Esophagus muscularis mucosa (tissue), 4 donors: ENCODE measurements around the gene SEM1. TPM values are rescaled to one million over a fixed set of nuclear protein-coding genes. Genes with fewer than 3 reads are reported as not detected.

ENCODE experiments used
- DNase-seq: peaks from one replicate; pipeline ENCODE4 v3.0.0-alpha.2; 2017; ENCODE audit errors: extremely low spot score
- H3K27ac ChIP-seq, 4 donors: fragments of 200-600 bp; sonication (generic); replicated peaks in 1 of 4; 1 replicate in 3 of 4; 2 replicates in 1 of 4; pipeline ENCODE4 v1.5.1; 2016 to 2019; ENCODE audit warnings: mild to moderate bottlenecking in 1 of 4
- H3K27me3 ChIP-seq, 4 donors: fragments of 200-600 bp; sonication (generic); one replicate each; pipeline versions ENCODE4 v1.5.1 to v1.6.0; 2016 to 2019
- H3K36me3 ChIP-seq, 4 donors: fragments of 200-600 bp; sonication (generic); one replicate each; pipeline ENCODE4 v1.5.1; 2016 to 2019
- H3K4me1 ChIP-seq, 4 donors: fragments of 200-600 bp; sonication (generic); one replicate each; pipeline ENCODE4 v1.5.1; 2016 to 2019
- H3K4me3 ChIP-seq, 4 donors: fragments of 200-600 bp; sonication (generic); 1 replicate in 2 of 4; 2 replicates in 2 of 4; pipeline ENCODE4 v1.5.1; 2016 to 2019; ENCODE audit warnings: mild to moderate bottlenecking in 4 of 4, moderate library complexity in 1 of 4
- H3K9me3 ChIP-seq, 4 donors: fragments of 200-600 bp; sonication (generic); 1 replicate in 3 of 4; 2 replicates in 1 of 4; pipeline ENCODE4 v1.5.1; 2016 to 2019
- CTCF ChIP-seq, 3 experiments: fragments of 200-600 bp in 2 of 3; fragments of 450-650 bp in 1 of 3; sonication (generic) in 2 of 3; IDR thresholded peaks; one replicate each; pipeline ENCODE4 v1.5.1; 2017 to 2019; ENCODE audit warnings: antibody characterized with exemption in 3 of 3, mild to moderate bottlenecking in 2 of 3, moderate library complexity in 1 of 3
- EP300 ChIP-seq: sonication (generic); formaldehyde crosslinking; IDR thresholded peaks from one replicate; pipeline ENCODE4 v1.6.1; 2017; ENCODE audit warnings: antibody characterized with exemption
- POLR2A ChIP-seq: fragments of 450-650 bp; IDR thresholded peaks from one replicate; pipeline ENCODE4 v1.6.1; 2017; ENCODE audit warnings: antibody characterized with exemption, moderate library complexity, mild to moderate bottlenecking, low read depth
- POLR2AphosphoS5 ChIP-seq, 2 donors: sonication (generic); formaldehyde crosslinking; IDR thresholded peaks; one replicate each; pipeline ENCODE4 v1.6.1; 2017; ENCODE audit warnings: antibody characterized with exemption in 2 of 2
- WGBS: methylation state at CpG from one replicate; pipeline ENCODE4 v1.1.5; 2018; 5-methylcytosine and 5-hydroxymethylcytosine counted together
- intact Hi-C: fragments of 100-400 bp; cut with DNase I; formaldehyde crosslinking; loops from one replicate; pipeline ENCODE4 v1.15.1; 2023
- total RNA-seq, 4 donors: library from RNA; depleted of rRNA; stranded (reverse); fragments of >200 nt; gene quantifications; one replicate each; pipeline versions ENCODE4 v1.1.0 to v1.2.1, GENCODE V29; 2016

Gene SEM1
- total RNA-seq, 4 donors from 2014 or later: 17.4 to 61.5 (median 24.9) TPM

DNA sequence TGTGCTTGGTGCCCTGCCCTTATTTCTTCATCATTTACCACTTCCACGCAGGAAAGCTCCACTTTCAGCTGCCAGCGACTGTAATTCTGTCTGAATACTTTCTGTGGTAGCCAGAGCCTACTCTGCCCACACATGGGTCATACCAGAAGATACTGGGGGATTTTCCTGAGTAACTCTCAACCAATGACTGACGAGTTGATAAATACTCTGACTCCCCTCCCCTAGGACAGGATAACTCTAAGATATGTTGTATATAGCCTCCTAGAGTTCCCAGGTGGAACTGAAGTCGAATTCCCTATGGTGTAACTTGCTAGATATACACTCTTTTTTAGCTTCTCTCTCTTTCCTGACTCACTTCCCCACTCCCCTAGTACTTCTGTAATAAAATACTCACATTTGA lies 29.8 kb downstream of the SEM1 start:
- Histone ChIP-seq H3K4me1 (no peaks in the 10 kb centered on the region), H3K4me3 (no peak overlapping the region), H3K9me3 (no peaks in the 10 kb centered on the region), H3K27ac (no peak overlapping the region), H3K36me3 (peaks cover 0 to 11% (median 3%) of the 10 kb centered on the region in 4 donors), H3K27me3 (no peaks in the 10 kb centered on the region)
- DNase-seq: no peak
- intact Hi-C loops: no loop called here
- TF ChIP-seq CTCF (IDR thresholded peaks at IDR 0.05) (no peak), POLR2AphosphoS5 (IDR thresholded peaks at IDR 0.05) (no peak), POLR2A (no peak), EP300 (no peak)
- WGBS: 95% methylated on average over 4 of the region's 4 CpGs

DNA sequence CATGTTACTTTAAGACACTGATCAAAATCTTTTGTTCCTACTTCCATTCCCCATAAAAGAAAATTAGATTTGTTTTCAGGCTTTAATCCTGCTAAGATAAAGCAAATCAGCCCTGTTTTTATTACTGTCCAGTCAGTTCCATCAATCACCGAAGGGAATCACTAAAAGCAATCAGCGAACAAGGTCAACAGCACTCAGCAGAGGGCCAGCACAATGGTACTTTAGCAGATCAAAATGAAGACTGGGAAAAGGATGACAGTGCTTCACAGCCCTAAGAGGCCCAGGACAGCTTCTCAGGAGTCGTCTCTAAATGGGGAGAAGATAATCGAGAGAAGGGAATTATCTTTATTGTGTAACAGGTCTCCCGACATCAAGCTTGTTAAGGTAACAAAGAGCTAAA lies 32.7 kb downstream of the SEM1 start:
- TF ChIP-seq POLR2AphosphoS5 (IDR thresholded peaks at IDR 0.05): no peak
- no peak for TF ChIP-seq CTCF (IDR thresholded peaks at IDR 0.05)
- no peak for TF ChIP-seq POLR2A
- TF ChIP-seq EP300: no peak
- intact Hi-C loops: no loop called here
- H3K4me1 ChIP-seq: no peaks in the 10 kb centered on the region
- H3K27me3 ChIP-seq: no peaks in the 10 kb centered on the region
- no peak overlapping the region for H3K4me3 ChIP-seq
- no peak overlapping the region for H3K27ac ChIP-seq
- peaks cover 0 to 20% (median 10%) of the 10 kb centered on the region in 4 donors for H3K36me3 ChIP-seq
- 98% methylated on average over 5 of the region's 5 CpGs for WGBS
- no peaks in the 10 kb centered on the region for H3K9me3 ChIP-seq
- DNase-seq: no peak

DNA sequence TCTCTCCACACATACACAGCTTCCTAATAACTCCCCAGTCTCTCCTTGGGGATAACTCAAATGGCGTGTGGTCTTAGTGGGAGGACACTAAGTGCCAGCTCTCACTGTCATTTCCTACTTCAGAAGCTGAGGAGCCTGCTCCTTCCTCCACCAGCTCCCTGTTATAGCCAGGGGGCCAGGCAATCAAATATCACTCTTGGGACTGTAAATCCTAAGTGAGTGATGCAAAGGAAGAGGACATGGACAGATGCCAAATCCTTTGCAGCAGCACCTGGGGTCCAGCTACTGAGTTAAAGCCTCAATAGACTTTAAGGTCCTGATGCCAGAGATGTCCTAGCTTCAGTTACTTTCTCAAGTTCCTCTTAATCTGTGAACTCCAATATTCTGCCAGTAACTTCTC lies 34.1 kb downstream of the SEM1 start:
- no peak for DNase-seq
- TF ChIP-seq POLR2AphosphoS5 (IDR thresholded peaks at IDR 0.05): no peak
- TF ChIP-seq CTCF (IDR thresholded peaks at IDR 0.05): no peak
- TF ChIP-seq POLR2A: no peak
- no peak for TF ChIP-seq EP300
- H3K27me3 ChIP-seq: no peaks in the 10 kb centered on the region
- no peaks in the 10 kb centered on the region for H3K9me3 ChIP-seq
- WGBS: 69% methylated on average over 1 of the region's 1 CpG
- H3K36me3 ChIP-seq: peaks cover 0 to 26% (median 12%) of the 10 kb centered on the region in 4 donors
- no peak overlapping the region for H3K4me3 ChIP-seq
- H3K4me1 ChIP-seq: no peaks in the 10 kb centered on the region
- intact Hi-C loops: no loop called here
- no peak overlapping the region for H3K27ac ChIP-seq

DNA sequence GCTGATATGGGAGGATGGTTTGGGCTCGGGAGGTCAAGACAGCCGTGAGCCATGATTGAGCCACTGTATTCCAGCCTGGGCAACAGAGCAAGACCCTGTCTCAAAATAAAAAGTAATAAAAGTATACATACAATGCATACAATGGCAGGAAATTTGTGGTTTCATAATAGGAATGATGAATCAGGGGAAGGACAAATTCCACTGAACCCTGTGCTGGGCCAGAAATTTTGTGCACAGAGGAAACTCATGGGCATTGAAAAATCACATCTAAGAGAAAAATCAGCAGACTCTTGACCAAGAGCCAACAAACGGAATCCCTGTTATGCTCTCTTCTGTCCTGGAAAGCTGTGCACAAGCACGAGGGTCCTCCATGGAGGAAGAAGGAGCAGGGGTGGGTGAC lies 35.1 kb downstream of the SEM1 start:
- Histone ChIP-seq H3K27me3 (no peaks in the 10 kb centered on the region), H3K36me3 (peaks cover 0 to 29% (median 14%) of the 10 kb centered on the region in 4 donors), H3K4me1 (no peaks in the 10 kb centered on the region), H3K4me3 (no peak overlapping the region), H3K27ac (no peak overlapping the region), H3K9me3 (no peaks in the 10 kb centered on the region)
- WGBS: 82% methylated on average over 4 of the region's 4 CpGs
- no peak for TF ChIP-seq CTCF (IDR thresholded peaks at IDR 0.05)
- no peak for TF ChIP-seq POLR2A
- DNase-seq: no peak
- intact Hi-C loops: no loop called here

- Histone ChIP-seq H3K4me1 (no peaks in the 10 kb centered on the region), H3K9me3 (no peaks in the 10 kb centered on the region), H3K4me3 (no peak overlapping the region), H3K36me3 (peaks cover under 1 to 40% (median 16%) of the 10 kb centered on the region in 4 donors), H3K27me3 (no peaks in the 10 kb centered on the region), H3K27ac (no peak overlapping the region)
- DNase-seq: no peak
- TF ChIP-seq EP300: no peak
- TF ChIP-seq POLR2AphosphoS5 (IDR thresholded peaks at IDR 0.05): no peak
- 97% methylated on average over 3 of the region's 3 CpGs for WGBS
- intact Hi-C loops: no loop called here
Observed at GRCh38 chr7:96671854-96672253, 37.8 kb downstream of the SEM1 start.
